Sciatic nerve (tissue), 2 donors: ENCODE results near the gene XPO6. TPM values are rescaled to one million over a fixed set of nuclear protein-coding genes. Genes with fewer than 3 reads are reported as not detected.

ENCODE experiments used
- ATAC-seq: fragments of 200-7000 bp; cut with Tn5 transposase; one replicate; pipeline ENCODE4 v1.9.1; 2020; ENCODE audit warnings: mild to moderate bottlenecking, moderate library complexity
- DNase-seq: peaks from one replicate; pipeline ENCODE4 v3.0.0-alpha.2; 2020; ENCODE audit warnings: low spot score
- intact Hi-C: fragments of 100-400 bp; cut with DNase I; formaldehyde crosslinking; loops from one replicate; pipeline ENCODE4 v1.14.2; 2022
- total RNA-seq: library from RNA; stranded (reverse); fragmentation: NEBNext Ultra II Directional; extraction: Animal tissue kit (Norgen Biotek cat#: 25700); gene quantifications from one replicate; pipeline ENCODE4 v1.2.1, GENCODE V29; 2021
- donor health status: DM: no; HTN: no; CAD: no.
- donor health status: DM: no; HTN: no; CAD: no.

Gene XPO6
- total RNA-seq, 1 donor from 2014 or later, result 120 TPM

DNA sequence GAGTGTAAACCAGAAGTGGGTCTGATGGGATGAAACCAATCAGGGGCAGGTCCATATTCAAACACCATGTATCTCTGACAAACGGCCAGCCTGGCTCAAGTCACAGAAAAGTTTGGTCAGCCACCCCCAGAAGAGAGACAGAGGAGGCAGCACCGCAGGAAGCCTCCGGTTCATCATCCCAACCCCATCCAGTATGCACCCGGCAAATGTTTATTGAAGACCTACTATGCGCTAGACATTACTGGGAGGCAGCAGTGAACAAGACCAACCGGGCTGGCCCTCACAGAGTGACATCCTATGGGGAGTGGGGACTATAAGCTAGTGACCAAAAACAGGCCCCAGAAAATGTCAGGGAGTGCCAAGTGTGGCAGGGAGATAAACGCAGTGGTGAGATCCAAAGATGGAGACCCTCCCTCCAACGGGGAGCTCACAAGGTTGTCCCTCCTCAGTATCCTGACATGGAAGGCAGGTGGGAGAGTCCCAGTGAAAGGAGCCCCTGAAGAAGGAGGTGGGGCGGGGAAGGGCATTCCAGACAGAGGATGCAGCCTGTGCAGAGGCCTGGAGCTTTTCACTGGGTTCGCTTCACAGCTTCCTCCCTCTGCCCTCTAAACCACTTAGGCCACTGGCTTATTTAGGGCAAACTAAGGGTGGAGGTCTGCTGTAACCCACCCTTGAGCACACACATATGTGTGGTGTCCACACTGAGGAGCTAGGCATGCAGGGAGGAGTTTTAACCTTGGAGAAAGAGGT, 150.2 kb downstream of the XPO6 start:
- no peak for DNase-seq
- intact Hi-C loops, result no loop called here

GRCh38 chr16:28059841-28060575, 151.8 kb downstream of the XPO6 start:
- no peak for ATAC-seq
- intact Hi-C loops, result no loop called here
- DNase-seq, result no peak

More for the DNA sequence above, 150.2 kb downstream of the XPO6 start:
- ATAC-seq, result no peak

DNA sequence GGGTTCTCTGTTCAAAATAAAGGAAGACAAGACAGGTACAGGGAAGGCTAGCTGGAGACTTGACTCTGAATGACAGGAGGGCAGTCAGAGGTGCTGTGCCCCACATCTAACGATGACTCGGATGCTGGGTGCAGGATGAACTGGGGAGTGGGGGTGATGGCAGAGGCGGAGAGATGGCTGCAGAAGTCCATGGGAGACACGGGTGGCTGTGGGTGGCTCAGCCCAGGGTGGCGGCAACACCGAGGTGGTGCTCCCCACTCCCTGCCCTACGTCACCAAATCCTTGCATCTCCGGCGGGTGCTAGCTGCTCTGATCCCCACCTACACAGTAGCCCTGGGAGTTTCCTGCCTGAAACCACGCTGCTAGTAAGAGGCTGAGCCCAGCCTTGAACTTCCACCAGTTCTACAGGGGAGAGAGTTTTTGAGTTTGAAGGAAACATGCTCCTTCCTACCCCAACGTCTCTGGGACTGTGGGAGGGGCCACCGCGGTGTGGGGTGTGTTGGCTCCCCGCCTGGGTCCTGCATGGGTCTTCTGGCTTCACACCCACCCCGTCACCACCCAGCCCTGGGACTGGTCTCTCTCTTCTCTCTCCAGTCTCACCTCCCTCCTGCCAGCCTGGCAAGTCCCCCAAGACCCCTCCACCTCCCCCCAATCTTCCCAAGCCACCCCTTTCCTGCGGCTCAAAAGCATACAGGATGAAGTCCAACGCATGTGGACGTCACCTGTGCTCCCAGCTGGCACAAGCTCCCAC, 152.8 kb downstream of the XPO6 start:
- no peak for DNase-seq
- intact Hi-C loops, result no loop called here
- ATAC-seq, result no peak

DNA sequence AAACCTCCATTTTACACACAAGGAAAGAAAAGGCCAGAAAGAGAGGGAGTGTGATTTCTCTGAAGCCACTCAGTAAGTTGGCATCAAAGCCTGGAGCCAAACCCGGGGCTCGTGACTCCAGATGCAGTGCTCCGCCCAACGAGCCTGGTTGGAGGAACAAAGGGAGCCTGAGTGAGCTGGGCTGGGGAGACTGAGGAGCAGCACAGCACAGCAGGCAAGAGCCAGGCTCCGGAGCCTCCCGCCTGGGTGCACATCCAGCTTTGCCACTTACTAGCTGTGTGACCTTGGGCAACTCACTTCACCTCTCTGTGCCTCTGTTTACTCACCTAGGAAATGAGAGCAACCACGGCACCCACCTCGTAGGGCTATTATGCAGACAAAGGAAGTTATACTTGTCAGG, 153.8 kb downstream of the XPO6 start:
- no peak for DNase-seq
- no peak for ATAC-seq
- intact Hi-C loops, result no loop called here

DNA sequence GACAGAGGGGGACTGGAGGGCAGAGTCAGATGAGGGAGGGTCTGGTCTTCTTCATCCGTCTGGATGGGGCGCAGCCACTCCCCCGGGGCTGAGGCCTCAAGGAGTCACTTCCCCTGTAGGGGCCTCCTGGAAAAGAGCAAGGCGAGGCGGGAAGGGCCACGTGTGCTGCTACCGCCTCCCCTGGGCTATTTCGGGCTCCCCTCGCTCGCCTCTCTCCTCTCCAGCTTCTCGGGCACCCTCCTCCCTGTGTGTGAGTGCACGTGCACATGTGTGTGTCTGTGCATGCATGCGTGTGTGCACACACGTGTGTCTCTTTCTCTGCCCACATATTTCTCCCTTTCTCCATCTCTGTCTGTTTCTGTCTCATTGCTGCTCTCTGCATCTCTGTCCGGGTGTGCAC, 158.3 kb downstream of the XPO6 start:
- no peak for ATAC-seq
- no peak for DNase-seq
- intact Hi-C loops, result no loop called here

DNA sequence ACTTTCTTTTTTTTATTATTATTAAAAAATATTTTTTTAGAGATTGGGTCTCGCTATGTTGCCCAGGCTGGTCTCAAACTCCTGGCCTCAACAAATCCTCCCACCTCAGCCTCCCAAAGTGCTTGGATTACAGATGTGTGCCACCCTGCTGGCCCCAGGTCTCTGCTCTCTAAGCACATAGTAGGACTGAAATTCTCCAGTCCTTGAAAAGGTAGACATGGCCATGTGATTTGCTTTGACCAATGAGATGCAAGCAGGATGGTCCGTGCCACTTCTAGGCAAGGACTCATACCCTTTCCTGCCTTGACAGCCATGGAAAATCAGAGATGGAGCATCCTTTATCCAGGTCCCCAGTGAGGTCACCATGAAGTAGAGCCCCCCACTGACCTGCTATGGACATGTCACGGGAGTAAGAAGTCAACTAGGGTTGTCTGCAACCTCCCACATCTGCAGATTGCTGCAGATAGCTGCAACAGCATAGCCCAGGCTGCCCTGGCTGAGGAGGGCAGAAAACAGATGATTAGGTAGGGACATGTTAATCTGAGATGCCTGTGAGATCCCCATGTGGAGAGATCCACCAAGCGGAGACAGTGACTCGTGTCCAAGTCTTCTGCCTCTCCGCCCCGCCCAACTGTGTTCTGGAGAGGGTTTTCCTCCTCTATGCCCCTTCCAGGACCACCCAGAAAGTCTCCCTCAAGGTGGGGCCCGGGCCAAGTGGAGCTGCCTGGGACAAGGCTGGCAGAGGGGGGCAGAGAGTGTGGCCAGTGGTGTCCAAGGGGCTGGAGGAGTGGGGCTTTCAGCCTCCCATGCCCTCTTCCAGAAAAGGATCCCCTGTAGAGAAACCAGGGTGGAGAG, 159.3 kb downstream of the XPO6 start:
- intact Hi-C loops, result no loop called here
- ATAC-seq (no peak), DNase-seq (no peak)

DNA sequence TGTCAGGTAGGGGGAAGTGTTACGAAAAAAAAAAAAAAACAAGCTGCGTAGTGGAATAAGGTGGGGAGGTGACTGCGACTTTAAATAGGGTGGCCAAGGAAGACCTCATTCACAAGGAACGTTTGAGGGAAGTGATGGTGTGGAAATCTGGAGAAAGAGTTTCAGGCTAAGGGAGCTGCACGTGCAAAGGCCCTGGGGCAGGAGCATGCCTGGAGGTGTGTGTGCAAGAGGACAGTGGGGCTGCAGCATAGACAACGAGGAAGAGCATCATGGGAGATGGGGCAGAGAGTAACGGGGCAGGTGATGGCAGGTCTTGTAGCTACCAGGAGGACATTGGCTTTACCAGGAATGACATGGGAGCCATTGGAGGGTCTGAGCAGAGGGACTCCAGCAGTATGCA, 160.3 kb downstream of the XPO6 start:
- intact Hi-C loops, result no loop called here
- ATAC-seq (no peak), DNase-seq (no peak)

Other genes starting within 250 kb of the XPO6 start
- gene GSG1L, start 148.3 kb downstream of the XPO6 start, total RNA-seq, result 0.62 TPM
- gene SBK1, start 80.6 kb upstream of the XPO6 start, total RNA-seq, result 0.62 TPM
- 8.5 TPM for gene NPIPB6, start 151.5 kb upstream of the XPO6 start, total RNA-seq
- 49.8 TPM for gene EIF3CL, start 191.9 kb upstream of the XPO6 start, total RNA-seq